ENCODE measurements around the gene KRTAP9-1.
"Not testable (repeated sequence)": the region's sequence is repeated elsewhere in the genome, so short reads cannot be mapped to it uniquely, and the experiment has no call there.

The KRTAP9-1 gene, protein sequence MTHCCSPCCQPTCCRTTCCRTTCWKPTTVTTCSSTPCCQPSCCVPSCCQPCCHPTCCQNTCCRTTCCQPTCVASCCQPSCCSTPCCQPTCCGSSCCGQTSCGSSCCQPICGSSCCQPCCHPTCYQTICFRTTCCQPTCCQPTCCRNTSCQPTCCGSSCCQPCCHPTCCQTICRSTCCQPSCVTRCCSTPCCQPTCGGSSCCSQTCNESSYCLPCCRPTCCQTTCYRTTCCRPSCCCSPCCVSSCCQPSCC

DNA sequence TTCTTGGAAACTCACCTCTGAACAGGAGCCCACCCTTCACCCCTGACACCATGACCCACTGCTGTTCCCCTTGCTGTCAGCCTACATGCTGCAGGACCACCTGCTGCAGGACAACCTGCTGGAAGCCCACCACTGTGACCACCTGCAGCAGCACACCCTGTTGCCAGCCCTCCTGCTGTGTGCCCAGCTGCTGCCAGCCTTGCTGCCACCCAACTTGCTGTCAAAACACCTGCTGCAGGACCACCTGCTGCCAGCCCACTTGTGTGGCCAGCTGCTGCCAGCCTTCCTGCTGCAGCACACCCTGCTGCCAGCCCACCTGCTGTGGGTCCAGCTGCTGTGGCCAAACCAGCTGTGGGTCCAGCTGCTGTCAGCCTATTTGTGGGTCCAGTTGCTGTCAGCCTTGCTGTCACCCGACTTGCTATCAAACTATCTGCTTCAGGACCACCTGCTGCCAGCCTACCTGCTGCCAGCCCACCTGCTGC is at the start of gene KRTAP9-1:
Gene KRTAP9-1 (plus strand): TSS at position 51 of the 482 bp plus-strand sequence. CDS start 0 bp downstream, at position 51.
- not testable (repeated sequence) for H3K36me3 ChIP-seq (ENCODE audit: control insufficient read depth in 2 of 2, insufficient read depth in 2 of 2, low read length in 2 of 2); H3K4me1 ChIP-seq (ENCODE audit: control insufficient read depth in 2 of 2, insufficient read depth in 2 of 2, low read length in 2 of 2); H3K27me3 ChIP-seq (ENCODE audit: control insufficient read depth in 2 of 2, insufficient read depth in 2 of 2, low read length in 2 of 2); H3K27ac ChIP-seq (ENCODE audit: low read depth in 2 of 2, low read length in 2 of 2); H3K9me3 ChIP-seq (ENCODE audit: control insufficient read depth in 2 of 2, low read length in 2 of 2); H3K4me3 ChIP-seq (ENCODE audit: low read length in 2 of 2); H3K9ac ChIP-seq (ENCODE audit: low read depth in 1 of 2, low read length in 2 of 2)

DNA sequence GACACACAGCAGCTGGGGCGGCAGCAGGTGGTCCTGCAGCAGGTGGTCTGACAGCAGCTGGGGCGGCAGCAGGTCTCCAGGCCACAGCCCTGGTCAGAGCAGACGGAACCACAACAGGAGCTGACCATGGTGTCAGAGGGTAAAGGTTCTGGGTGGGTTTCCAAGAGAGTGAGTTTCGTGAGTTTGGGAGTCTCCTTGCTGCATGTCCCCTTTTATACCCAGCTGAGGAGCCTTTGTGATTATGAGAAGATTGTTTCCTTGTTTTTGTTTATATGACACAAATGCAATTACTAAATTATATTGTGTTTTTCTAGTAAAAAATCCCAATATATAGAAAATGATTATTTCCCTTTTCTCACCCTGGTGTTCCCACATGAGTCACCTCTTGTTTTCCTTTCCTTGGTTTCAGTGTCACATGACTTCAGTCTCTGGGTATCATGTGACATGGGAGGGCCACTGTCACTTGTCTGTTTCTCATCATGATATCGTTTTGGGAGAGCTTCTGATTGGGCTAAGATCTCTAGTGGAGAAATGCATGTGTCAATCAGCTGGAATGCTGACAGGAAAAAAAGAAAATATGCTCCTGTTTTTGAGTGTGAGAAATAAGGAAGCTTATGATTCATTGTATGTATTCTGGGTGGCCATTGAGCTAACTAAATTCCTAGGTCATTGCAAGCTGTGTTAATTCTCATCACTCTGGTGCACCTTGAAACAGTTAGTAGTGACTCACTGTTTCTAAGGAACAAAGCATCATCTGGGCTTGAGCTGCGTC is 49.1 kb upstream of the KRTAP9-1 start, which contains the start of gene KRTAP4-6:
Gene KRTAP4-6 (minus strand): TSS at position 185 of the 772 bp plus-strand sequence. CDS start 57 bp downstream, at position 128.
- Histone ChIP-seq H3K9ac (ENCODE audit: low read depth in 1 of 2, low read length in 2 of 2) (no peak within 1 kb of the TSS), H3K9me3 (ENCODE audit: control insufficient read depth in 2 of 2, low read length in 2 of 2) (no peaks in the 10 kb centered on the region), H3K27ac (ENCODE audit: low read depth in 2 of 2, low read length in 2 of 2) (no peak within 1 kb of the TSS), H3K4me3 (ENCODE audit: low read length in 2 of 2) (no peak within 1 kb of the TSS), H3K27me3 (ENCODE audit: control insufficient read depth in 2 of 2, insufficient read depth in 2 of 2, low read length in 2 of 2) (no peaks in the 10 kb centered on the region), H3K36me3 (ENCODE audit: control insufficient read depth in 2 of 2, insufficient read depth in 2 of 2, low read length in 2 of 2) (no peaks in the 10 kb centered on the region), H3K4me1 (ENCODE audit: control insufficient read depth in 2 of 2, insufficient read depth in 2 of 2, low read length in 2 of 2) (no peaks in the 10 kb centered on the region)

DNA sequence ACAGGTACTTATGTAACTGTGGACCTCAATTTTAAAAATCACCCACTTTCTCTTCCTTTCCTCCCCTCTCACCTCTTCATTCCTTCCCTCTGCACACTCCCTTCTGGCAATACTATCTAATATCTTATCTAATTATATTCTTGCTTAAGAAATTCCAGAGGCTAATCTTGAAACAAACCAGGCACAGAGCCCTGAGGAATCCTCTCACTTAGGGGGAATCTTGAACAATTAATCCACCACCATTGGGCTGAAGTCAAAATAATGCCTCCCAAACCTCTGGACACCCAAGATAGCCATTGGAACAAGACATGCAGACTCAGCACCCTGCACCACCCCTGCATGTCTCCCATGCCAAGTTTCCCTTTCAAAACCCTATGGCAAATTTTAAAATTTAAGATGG is 48.3 kb upstream of the KRTAP9-1 start:
- no peaks in the 10 kb centered on the region for H3K27me3 ChIP-seq (ENCODE audit: control insufficient read depth in 2 of 2, insufficient read depth in 2 of 2, low read length in 2 of 2)
- no peak overlapping the region for H3K27ac ChIP-seq (ENCODE audit: low read depth in 2 of 2, low read length in 2 of 2)

DNA sequence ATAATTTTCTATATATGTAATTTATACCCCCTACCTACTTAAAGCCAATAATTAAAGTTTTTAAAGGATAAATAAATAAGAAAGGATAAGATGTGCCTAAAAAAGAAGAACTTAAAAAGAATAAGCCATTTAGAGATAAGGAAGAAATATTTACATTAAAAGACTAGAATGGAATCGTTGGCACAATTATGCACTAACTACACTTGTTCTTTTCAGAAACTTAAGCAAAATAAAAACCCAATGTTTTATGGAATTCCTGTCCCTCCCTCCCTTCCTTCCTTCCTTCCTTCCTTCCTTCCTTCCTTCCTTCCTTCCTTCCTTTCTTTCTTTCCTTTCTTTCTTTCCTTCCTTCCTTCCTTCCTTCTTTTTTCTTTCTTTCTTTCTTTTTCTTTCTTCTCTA is 44.8 kb upstream of the KRTAP9-1 start:
- Histone ChIP-seq H3K27ac (ENCODE audit: low read depth in 2 of 2, low read length in 2 of 2) (no peak overlapping the region), H3K4me1 (ENCODE audit: control insufficient read depth in 2 of 2, insufficient read depth in 2 of 2, low read length in 2 of 2) (no peaks in the 10 kb centered on the region), H3K27me3 (ENCODE audit: control insufficient read depth in 2 of 2, insufficient read depth in 2 of 2, low read length in 2 of 2) (no peaks in the 10 kb centered on the region), H3K36me3 (ENCODE audit: control insufficient read depth in 2 of 2, insufficient read depth in 2 of 2, low read length in 2 of 2) (no peaks in the 10 kb centered on the region), H3K9me3 (ENCODE audit: control insufficient read depth in 2 of 2, low read length in 2 of 2) (no peaks in the 10 kb centered on the region), H3K4me3 (ENCODE audit: low read length in 2 of 2) (no peak overlapping the region), H3K9ac (ENCODE audit: low read depth in 1 of 2, low read length in 2 of 2) (no peak overlapping the region)

More for the DNA sequence above, 48.3 kb upstream of the KRTAP9-1 start:
- no peak overlapping the region for H3K9ac ChIP-seq (ENCODE audit: low read depth in 1 of 2, low read length in 2 of 2)
- no peak overlapping the region for H3K4me3 ChIP-seq (ENCODE audit: low read length in 2 of 2)
- H3K9me3 ChIP-seq (ENCODE audit: control insufficient read depth in 2 of 2, low read length in 2 of 2) = no peaks in the 10 kb centered on the region
- no peaks in the 10 kb centered on the region for H3K4me1 ChIP-seq (ENCODE audit: control insufficient read depth in 2 of 2, insufficient read depth in 2 of 2, low read length in 2 of 2)
- H3K36me3 ChIP-seq (ENCODE audit: control insufficient read depth in 2 of 2, insufficient read depth in 2 of 2, low read length in 2 of 2) = no peaks in the 10 kb centered on the region

DNA sequence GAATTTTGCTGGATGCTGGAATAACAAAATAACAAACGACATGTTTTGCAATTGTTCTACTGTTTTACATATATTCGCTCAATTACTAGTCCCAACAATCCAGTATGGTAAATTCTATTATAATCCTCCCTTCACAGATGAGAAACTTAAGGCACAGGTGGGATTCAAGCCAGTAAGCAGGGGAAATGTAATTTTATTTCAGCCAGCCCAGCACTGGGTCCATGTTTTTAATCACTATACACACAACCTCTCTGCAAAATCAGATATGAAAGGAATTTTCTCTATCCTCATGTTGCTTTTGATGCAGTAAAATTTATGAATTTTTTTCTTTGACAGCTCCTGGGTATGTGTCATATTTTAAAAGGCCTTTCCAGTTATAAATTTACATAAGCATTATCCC is 44.4 kb upstream of the KRTAP9-1 start:
- Histone ChIP-seq H3K4me3 (ENCODE audit: low read length in 2 of 2) (no peak overlapping the region), H3K9me3 (ENCODE audit: control insufficient read depth in 2 of 2, low read length in 2 of 2) (no peaks in the 10 kb centered on the region), H3K27me3 (ENCODE audit: control insufficient read depth in 2 of 2, insufficient read depth in 2 of 2, low read length in 2 of 2) (no peaks in the 10 kb centered on the region), H3K9ac (ENCODE audit: low read depth in 1 of 2, low read length in 2 of 2) (no peak overlapping the region), H3K36me3 (ENCODE audit: control insufficient read depth in 2 of 2, insufficient read depth in 2 of 2, low read length in 2 of 2) (no peaks in the 10 kb centered on the region), H3K4me1 (ENCODE audit: control insufficient read depth in 2 of 2, insufficient read depth in 2 of 2, low read length in 2 of 2) (no peaks in the 10 kb centered on the region), H3K27ac (ENCODE audit: low read depth in 2 of 2, low read length in 2 of 2) (no peak overlapping the region)

DNA sequence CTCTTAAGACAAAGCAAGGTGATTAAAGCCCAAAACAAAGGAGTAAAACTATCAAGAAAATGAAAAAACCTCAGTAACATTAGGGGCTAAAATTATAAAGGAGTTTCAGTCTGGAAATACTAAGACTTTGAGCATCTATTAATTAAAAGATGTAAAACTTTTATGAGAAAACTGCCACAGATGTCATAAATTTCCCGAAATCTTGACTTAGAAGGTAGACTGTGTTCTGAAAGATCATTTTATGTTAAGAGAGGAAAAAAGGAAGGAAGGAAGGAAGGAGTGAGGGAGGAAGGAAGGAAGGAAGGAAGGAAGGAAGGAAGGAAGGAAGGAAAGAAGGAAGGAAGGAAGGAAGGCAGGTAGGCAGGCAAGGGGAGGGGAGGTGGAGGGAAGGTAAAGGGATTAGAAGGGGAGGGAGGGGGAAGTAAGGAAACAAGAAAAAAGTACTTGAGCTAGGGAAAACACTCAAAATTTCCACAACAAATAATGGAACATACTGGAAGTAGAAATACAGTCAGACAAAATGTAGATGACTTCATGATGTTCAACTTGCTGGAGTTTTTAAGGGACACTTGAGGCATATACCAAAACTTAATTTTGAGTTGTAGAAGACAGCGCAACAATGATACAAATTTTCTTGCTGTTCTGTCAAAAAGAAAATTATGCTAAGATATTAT is 42.0 kb upstream of the KRTAP9-1 start:
- Histone ChIP-seq H3K9ac (ENCODE audit: low read depth in 1 of 2, low read length in 2 of 2) (no peak overlapping the region), H3K27ac (ENCODE audit: low read depth in 2 of 2, low read length in 2 of 2) (no peak overlapping the region), H3K4me1 (ENCODE audit: control insufficient read depth in 2 of 2, insufficient read depth in 2 of 2, low read length in 2 of 2) (no peaks in the 10 kb centered on the region), H3K9me3 (ENCODE audit: control insufficient read depth in 2 of 2, low read length in 2 of 2) (no peaks in the 10 kb centered on the region), H3K27me3 (ENCODE audit: control insufficient read depth in 2 of 2, insufficient read depth in 2 of 2, low read length in 2 of 2) (peaks cover 0 to 3% of the 10 kb centered on the region in 2 donors), H3K36me3 (ENCODE audit: control insufficient read depth in 2 of 2, insufficient read depth in 2 of 2, low read length in 2 of 2) (no peaks in the 10 kb centered on the region), H3K4me3 (ENCODE audit: low read length in 2 of 2) (no peak overlapping the region)

DNA sequence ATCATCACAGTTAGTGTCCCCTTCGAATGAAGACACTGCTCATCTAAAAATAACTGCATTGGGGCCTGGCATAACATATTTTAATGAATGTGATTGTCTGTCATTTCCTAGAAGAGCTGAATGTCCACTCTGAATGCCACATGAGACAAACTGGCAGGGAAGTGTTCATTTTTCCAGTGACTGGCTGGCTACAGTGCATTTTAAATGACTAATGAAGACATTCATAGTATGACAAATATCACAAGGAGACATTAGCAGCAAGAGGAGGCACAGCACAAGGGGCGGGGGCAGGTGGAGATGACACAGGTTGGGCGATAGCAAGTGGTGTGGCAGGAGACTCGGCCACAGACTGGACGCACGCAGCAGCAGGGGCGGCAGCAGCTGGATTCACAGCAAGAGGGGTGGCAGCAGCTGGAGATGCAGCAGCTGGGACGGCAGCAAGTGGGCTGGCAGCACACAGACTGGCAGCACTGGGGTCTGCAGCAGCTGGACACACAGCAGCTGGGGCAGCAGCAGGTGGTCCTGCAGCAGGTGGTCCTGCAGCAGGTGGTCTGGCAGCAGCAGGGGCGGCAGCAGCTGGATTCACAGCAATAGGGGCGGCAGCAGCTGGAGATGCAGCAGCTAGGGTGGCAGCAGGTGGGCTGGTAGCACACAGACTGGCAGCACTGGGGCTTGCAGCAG is 40.6 kb upstream of the KRTAP9-1 start:
- H3K4me3 ChIP-seq (ENCODE audit: low read length in 2 of 2) = not testable (repeated sequence)

DNA sequence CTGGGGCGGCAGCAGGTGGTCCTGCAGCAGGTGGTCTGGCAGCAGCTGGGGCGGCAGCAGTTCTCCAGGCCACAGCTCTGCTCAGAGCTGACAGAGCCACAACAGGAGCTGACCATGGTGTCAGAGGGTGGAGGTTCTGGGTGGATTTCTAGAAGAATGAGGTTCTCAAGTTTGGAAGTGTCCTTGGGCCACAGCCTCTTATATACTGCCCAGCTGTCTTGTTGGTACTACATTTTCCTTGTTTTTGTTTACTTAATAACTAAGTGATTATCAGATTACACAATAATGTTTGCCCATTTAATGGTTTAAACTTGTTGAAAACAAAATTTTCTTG is 40.1 kb upstream of the KRTAP9-1 start, which contains the start of gene KRTAP4-5:
Gene KRTAP4-5 (minus strand): TSS at position 174 of the 334 bp plus-strand sequence. CDS start 58 bp downstream, at position 116.
- H3K9ac ChIP-seq (ENCODE audit: low read depth in 1 of 2, low read length in 2 of 2) = no peak within 1 kb of the TSS
- no peaks in the 10 kb centered on the region for H3K4me1 ChIP-seq (ENCODE audit: control insufficient read depth in 2 of 2, insufficient read depth in 2 of 2, low read length in 2 of 2)
- peaks cover 2 to 3% of the 10 kb centered on the region in 2 donors for H3K27me3 ChIP-seq (ENCODE audit: control insufficient read depth in 2 of 2, insufficient read depth in 2 of 2, low read length in 2 of 2)
- no peak within 1 kb of the TSS for H3K27ac ChIP-seq (ENCODE audit: low read depth in 2 of 2, low read length in 2 of 2)
- no peaks in the 10 kb centered on the region for H3K9me3 ChIP-seq (ENCODE audit: control insufficient read depth in 2 of 2, low read length in 2 of 2)
- no peak within 1 kb of the TSS for H3K4me3 ChIP-seq (ENCODE audit: low read length in 2 of 2)
- no peaks in the 10 kb centered on the region for H3K36me3 ChIP-seq (ENCODE audit: control insufficient read depth in 2 of 2, insufficient read depth in 2 of 2, low read length in 2 of 2)

More for the DNA sequence above, 40.6 kb upstream of the KRTAP9-1 start:
- not testable (repeated sequence) for H3K4me1 ChIP-seq (ENCODE audit: control insufficient read depth in 2 of 2, insufficient read depth in 2 of 2, low read length in 2 of 2); H3K36me3 ChIP-seq (ENCODE audit: control insufficient read depth in 2 of 2, insufficient read depth in 2 of 2, low read length in 2 of 2); H3K9ac ChIP-seq (ENCODE audit: low read depth in 1 of 2, low read length in 2 of 2); H3K27ac ChIP-seq (ENCODE audit: low read depth in 2 of 2, low read length in 2 of 2); H3K9me3 ChIP-seq (ENCODE audit: control insufficient read depth in 2 of 2, low read length in 2 of 2); H3K27me3 ChIP-seq (ENCODE audit: control insufficient read depth in 2 of 2, insufficient read depth in 2 of 2, low read length in 2 of 2)

DNA sequence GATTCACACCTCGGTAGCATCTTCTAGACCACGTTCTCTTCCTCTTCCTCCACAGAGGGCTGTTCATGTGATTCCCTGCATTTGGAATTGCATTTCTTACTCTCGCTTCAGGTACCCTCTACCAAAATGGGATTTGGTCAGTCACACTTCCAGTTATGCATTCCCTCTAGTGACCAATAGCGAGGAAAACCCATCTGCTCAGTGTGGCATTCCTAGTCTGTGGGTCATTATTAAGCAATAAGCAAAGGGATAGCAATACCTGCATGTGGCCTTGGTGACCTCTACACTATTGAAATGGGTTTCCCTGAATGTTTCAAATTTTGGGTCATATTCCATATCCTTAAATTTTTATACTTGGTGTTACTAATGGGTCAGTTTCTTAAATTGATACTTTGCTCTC is 39.7 kb upstream of the KRTAP9-1 start:
- Histone ChIP-seq H3K9me3 (ENCODE audit: control insufficient read depth in 2 of 2, low read length in 2 of 2) (no peaks in the 10 kb centered on the region), H3K4me1 (ENCODE audit: control insufficient read depth in 2 of 2, insufficient read depth in 2 of 2, low read length in 2 of 2) (no peaks in the 10 kb centered on the region), H3K27ac (ENCODE audit: low read depth in 2 of 2, low read length in 2 of 2) (no peak overlapping the region), H3K27me3 (ENCODE audit: control insufficient read depth in 2 of 2, insufficient read depth in 2 of 2, low read length in 2 of 2) (peaks cover 2 to 3% of the 10 kb centered on the region in 2 donors), H3K36me3 (ENCODE audit: control insufficient read depth in 2 of 2, insufficient read depth in 2 of 2, low read length in 2 of 2) (no peaks in the 10 kb centered on the region), H3K9ac (ENCODE audit: low read depth in 1 of 2, low read length in 2 of 2) (no peak overlapping the region), H3K4me3 (ENCODE audit: low read length in 2 of 2) (no peak overlapping the region)
